Choroid plexus epithelial cell (primary cell): ENCODE results near the gene CTNNA3.
"Not testable (repeated sequence)": the region's sequence is repeated elsewhere in the genome, so short reads cannot be mapped to it uniquely, and the experiment has no call there.

Experiments
- DNase-seq: peaks from one replicate; pipeline ENCODE4 v3.0.0-alpha.2; 2010; ENCODE audit warnings: low read depth
- H3K4me3 ChIP-seq: 2 replicates; pipeline ENCODE4 v1.5.1; 2011; ENCODE audit warnings: low read depth, mild to moderate bottlenecking, control low read depth, low read length, moderate library complexity
- TF ChIP-seq, protein P1 (sequence below): conservative IDR thresholded peaks from 2 replicates; pipeline ENCODE4 v1.5.1; 2011; ENCODE audit warnings: low read depth, mild to moderate bottlenecking, control low read depth, inconsistent platforms, low read length, moderate library complexity

CTNNA3 gene

DNA sequence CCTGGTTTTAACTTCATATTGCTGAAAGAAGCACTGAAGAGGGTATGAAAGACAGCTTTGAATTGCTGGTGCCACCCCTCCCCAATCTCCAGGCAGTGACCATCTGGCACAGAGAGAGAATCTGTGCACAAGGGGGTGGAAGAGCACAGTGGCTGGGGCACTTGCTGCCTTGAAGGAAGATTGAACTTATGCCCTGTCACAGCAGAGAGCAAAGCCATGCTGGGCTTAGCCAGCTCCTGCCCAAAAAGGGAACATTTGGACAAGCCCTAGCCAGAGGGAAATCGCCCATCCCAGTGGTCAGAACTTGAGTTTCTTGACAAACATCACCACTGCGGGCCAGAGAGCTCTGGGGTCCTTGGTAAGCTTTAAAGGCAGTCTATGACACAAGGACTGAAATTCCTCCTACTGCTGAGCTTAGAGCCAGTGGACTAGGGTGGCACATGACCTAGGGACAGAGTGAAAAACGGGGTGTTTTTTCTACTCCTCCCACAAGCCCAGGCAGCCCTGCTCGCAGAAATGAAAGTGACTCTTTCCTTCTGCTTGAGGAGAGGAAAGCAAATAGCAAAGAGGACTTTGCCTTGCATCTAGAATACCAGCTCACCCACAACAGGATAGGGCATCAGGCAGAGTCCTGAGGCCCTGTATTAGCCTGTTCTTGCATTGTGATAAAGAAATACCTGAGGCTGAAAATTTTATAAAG, 257.2 kb downstream of the CTNNA3 start:
- no peak overlapping the region for H3K4me3 ChIP-seq
- TF ChIP-seq, protein P1, sequence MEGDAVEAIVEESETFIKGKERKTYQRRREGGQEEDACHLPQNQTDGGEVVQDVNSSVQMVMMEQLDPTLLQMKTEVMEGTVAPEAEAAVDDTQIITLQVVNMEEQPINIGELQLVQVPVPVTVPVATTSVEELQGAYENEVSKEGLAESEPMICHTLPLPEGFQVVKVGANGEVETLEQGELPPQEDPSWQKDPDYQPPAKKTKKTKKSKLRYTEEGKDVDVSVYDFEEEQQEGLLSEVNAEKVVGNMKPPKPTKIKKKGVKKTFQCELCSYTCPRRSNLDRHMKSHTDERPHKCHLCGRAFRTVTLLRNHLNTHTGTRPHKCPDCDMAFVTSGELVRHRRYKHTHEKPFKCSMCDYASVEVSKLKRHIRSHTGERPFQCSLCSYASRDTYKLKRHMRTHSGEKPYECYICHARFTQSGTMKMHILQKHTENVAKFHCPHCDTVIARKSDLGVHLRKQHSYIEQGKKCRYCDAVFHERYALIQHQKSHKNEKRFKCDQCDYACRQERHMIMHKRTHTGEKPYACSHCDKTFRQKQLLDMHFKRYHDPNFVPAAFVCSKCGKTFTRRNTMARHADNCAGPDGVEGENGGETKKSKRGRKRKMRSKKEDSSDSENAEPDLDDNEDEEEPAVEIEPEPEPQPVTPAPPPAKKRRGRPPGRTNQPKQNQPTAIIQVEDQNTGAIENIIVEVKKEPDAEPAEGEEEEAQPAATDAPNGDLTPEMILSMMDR: no peak
- DNase-seq: no peak

- DNase-seq: no peak
- no peak overlapping the region for H3K4me3 ChIP-seq
- TF ChIP-seq, protein P1: no peak
Measured at GRCh38 chr10:67433276-67433675, 262.7 kb downstream of the CTNNA3 start.

GRCh38 chr10:67402620-67403019, 293.4 kb downstream of the CTNNA3 start:
- DNase-seq: no peak
- no peak overlapping the region for H3K4me3 ChIP-seq
- TF ChIP-seq, protein P1: no peak

DNA sequence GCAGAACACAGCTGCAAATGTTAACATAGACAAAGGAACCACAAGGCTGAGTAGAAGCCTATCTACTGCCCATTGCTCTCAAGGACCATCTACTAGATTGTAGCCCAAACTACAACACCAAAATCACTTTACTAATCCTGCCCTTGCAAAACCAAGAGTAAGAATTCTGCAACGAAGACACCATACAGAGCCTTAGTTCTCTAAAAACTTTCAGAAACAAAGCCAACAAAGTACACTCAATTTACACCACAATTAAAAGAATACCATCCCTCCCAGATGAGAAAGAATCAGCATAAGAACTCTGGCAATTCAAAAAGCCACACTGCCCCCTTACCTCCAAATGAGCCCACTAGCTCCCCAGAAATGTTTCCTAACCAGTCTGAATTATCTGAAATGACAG, 294.3 kb downstream of the CTNNA3 start:
- H3K4me3 ChIP-seq: no peak overlapping the region
- TF ChIP-seq, protein P1: no peak
- no peak for DNase-seq

- H3K4me3 ChIP-seq, DNase-seq: not testable (repeated sequence)
Measured at GRCh38 chr10:67386841-67387533, 309.0 kb downstream of the CTNNA3 start.

DNA sequence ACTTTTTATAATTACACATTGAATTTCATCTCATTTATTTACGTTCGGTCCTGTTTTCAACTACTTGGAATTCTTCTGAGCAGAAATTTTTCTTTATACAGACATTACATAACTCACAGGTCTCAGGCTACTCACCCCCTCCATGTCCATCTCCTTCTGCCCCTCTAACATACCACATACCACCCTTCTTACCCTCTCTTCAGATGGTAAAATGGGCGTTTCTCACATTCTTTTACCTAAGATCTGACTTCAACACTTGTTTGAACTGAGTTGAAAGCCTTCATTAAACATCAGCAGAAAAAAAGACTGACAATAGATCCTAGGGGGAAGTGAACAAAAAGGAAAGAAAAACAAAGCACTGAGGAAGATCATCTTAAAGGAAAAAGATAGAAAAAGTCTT, 309.7 kb downstream of the CTNNA3 start:
- no peak overlapping the region for H3K4me3 ChIP-seq
- DNase-seq: no peak
- TF ChIP-seq, protein P1: no peak

DNA sequence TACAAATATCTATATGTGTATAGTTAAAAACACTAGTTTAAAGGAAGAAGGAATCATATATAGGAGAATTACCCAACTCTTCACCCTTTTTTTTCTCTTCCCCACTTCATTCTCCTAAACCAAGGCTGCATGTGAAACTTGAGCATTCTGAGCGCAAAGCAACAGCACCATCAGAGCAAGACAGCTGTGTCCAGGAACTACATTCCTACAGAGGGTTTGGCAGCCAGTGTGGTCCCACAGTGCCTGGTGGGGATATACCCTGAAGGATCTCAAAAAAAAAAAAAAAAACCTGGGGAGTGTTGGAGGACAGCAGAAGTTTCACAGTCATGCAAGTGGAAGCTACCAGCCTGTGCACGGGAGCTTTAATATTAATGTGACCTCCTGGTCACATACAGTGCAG, 310.4 kb downstream of the CTNNA3 start:
- no peak overlapping the region for H3K4me3 ChIP-seq
- TF ChIP-seq, protein P1: no peak
- DNase-seq: no peak
